SK-N-SH treated with all-trans-retinoic acid at 6 μM for 48 hours (cell line): ENCODE results near the gene CFAP74.

Source experiments
- ATAC-seq: fragments of 200-7000 bp; cut with Tn5 transposase; 3 replicates; pipeline ENCODE4 v1.9.1; 2020; ENCODE audit warnings: mild to moderate bottlenecking, moderate library complexity
- CSDC2 ChIP-seq: fragments of 250-450 bp; sonication (Bioruptor Pico); IDR thresholded peaks from 2 replicates; pipeline ENCODE4 v1.5.0; 2020; ENCODE audit warnings: mild to moderate bottlenecking, moderate library complexity
- ESRRG ChIP-seq: fragments of 250-450 bp; sonication (Bioruptor Pico); IDR thresholded peaks from 2 replicates; pipeline ENCODE4 v1.6.1; 2021; ENCODE audit warnings: mild to moderate bottlenecking
- GLIS3 ChIP-seq: fragments of 250-450 bp; sonication (Bioruptor Pico); IDR thresholded peaks from 2 replicates; pipeline ENCODE4 v1.5.0; 2020; ENCODE audit warnings: mild to moderate bottlenecking, moderate library complexity
- ISL1 ChIP-seq: fragments of 250-450 bp; sonication (Bioruptor Pico); IDR thresholded peaks from 2 replicates; pipeline ENCODE4 v2.1.2; 2022; ENCODE audit warnings: mild to moderate bottlenecking, moderate library complexity
- OSR1 ChIP-seq: fragments of 250-450 bp; sonication (Bioruptor Pico); IDR thresholded peaks from 2 replicates; pipeline ENCODE4 v1.8.0; 2022; ENCODE audit warnings: moderate library complexity, mild to moderate bottlenecking, inconsistent platforms
- PPARA ChIP-seq: fragments of 250-450 bp; sonication (Bioruptor Pico); IDR thresholded peaks from 2 replicates; pipeline ENCODE4 v1.5.0; 2020; ENCODE audit warnings: mild to moderate bottlenecking, borderline replicate concordance
- RARB ChIP-seq: fragments of 250-450 bp; sonication (Bioruptor Pico); IDR thresholded peaks from 2 replicates; pipeline ENCODE4 v1.8.0; 2021; ENCODE audit warnings: mild to moderate bottlenecking, moderate library complexity
- SNAI2 ChIP-seq: fragments of 250-450 bp; sonication (Bioruptor Pico); IDR thresholded peaks from 2 replicates; pipeline ENCODE4 v1.5.0; 2020; ENCODE audit warnings: mild to moderate bottlenecking, moderate library complexity
- TCF4 ChIP-seq: fragments of 250-450 bp; sonication (Bioruptor Pico); IDR thresholded peaks from 2 replicates; pipeline ENCODE4 v1.8.0; 2021; ENCODE audit warnings: mild to moderate bottlenecking, moderate library complexity, borderline replicate concordance
- TOX ChIP-seq: fragments of 250-450 bp; sonication (Bioruptor Pico); IDR thresholded peaks from 2 replicates; pipeline ENCODE4 v1.8.0; 2021; ENCODE audit warnings: mild to moderate bottlenecking, moderate library complexity, borderline replicate concordance
- ZC3H10 ChIP-seq: fragments of 250-450 bp; sonication (Bioruptor Pico); IDR thresholded peaks from 2 replicates; pipeline ENCODE4 v1.5.1; 2021; ENCODE audit warnings: mild to moderate bottlenecking, moderate library complexity
- ZFP3 ChIP-seq: fragments of 250-450 bp; sonication (Bioruptor Pico); IDR thresholded peaks from 2 replicates; pipeline ENCODE4 v1.5.0; 2020; ENCODE audit warnings: mild to moderate bottlenecking, moderate library complexity
- ZFP30 ChIP-seq: fragments of 450-650 bp; formaldehyde crosslinking; IDR thresholded peaks from 2 replicates; pipeline ENCODE4 v1.5.0; 2022; ENCODE audit warnings: mild to moderate bottlenecking, moderate library complexity
- ZNF565 ChIP-seq: fragments of 450-650 bp; formaldehyde crosslinking; conservative IDR thresholded peaks from 2 replicates; pipeline ENCODE4 v1.5.0; 2020; ENCODE audit warnings: low read depth, mild to moderate bottlenecking, moderate library complexity
- ZNF70 ChIP-seq: fragments of 450-650 bp; formaldehyde crosslinking; IDR thresholded peaks from 2 replicates; pipeline ENCODE4 v1.5.0; 2020; ENCODE audit warnings: mild to moderate bottlenecking, moderate library complexity
- ZNF8 ChIP-seq: fragments of 450-650 bp; formaldehyde crosslinking; IDR thresholded peaks from 2 replicates; pipeline ENCODE4 v1.5.0; 2020; ENCODE audit warnings: mild to moderate bottlenecking, moderate library complexity
- TF ChIP-seq, protein P1 (sequence below): fragments of 250-450 bp; sonication (Bioruptor Pico); IDR thresholded peaks from 2 replicates; pipeline ENCODE4 v1.5.1; 2020; ENCODE audit warnings: low read depth, mild to moderate bottlenecking, moderate library complexity
- TF ChIP-seq, protein P2 (sequence below): fragments of 250-450 bp; sonication (Bioruptor Pico); IDR thresholded peaks from 2 replicates; pipeline ENCODE4 v1.5.1; 2021; ENCODE audit warnings: mild to moderate bottlenecking, moderate library complexity
- TF ChIP-seq, protein P3 (sequence below): fragments of 250-450 bp; sonication (Bioruptor Pico); IDR thresholded peaks from 2 replicates; pipeline ENCODE4 v1.8.0; 2020; ENCODE audit warnings: mild to moderate bottlenecking, moderate library complexity, borderline replicate concordance

The CFAP74 gene

DNA sequence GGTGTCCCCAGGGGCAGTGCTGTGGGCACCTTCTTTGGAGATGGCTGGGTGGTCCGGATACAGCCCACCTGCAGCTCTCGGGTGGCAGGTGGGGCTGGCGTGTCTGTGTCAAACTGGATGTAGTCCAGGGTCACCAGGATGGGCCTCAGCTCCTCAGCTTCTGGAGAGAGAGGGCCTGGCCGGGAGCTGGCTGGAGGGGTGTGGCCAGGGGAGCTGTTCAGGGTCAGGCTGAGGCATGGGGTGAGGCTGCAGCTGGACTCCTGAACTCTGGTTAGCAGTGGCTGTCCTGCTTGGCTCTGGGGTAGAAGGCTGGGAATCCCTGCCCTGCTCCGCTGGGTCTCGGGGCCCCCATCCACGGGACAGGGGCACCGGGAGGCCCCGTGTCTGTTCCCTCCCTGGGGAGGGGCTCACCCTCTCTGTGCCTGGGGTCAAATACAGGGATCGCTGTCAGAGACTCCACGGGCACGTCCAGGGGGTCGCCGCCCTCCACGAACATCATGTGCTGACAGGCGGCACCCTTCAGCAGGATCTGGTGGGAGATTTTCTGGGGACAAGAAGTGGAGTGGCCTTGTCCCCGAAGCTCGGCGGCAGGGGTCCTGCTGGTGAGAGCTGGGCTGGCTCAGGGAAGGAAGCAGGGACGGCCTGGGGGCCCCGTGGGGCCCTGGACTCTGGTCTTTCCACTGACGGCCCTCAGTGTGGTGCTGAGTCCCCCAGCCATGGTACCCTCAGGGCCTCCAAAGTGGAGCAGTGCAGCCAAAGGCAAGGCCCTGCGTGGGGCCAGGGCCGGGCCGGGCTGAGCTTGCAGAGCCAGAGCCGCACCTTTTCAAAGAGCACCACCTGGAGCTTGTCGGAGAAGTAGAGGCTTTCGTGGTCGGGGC lies 80.4 kb downstream of the CFAP74 start:
- ATAC-seq, result no peak
- TF ChIP-seq TOX (CRISPR knock-in tag) (no peak), GLIS3 (CRISPR knock-in tag) (no peak), ZNF8 (CRISPR knock-in tag) (no peak), CSDC2 (CRISPR knock-in tag) (no peak), ZNF70 (CRISPR knock-in tag) (no peak)
- TF ChIP-seq, protein P1, sequence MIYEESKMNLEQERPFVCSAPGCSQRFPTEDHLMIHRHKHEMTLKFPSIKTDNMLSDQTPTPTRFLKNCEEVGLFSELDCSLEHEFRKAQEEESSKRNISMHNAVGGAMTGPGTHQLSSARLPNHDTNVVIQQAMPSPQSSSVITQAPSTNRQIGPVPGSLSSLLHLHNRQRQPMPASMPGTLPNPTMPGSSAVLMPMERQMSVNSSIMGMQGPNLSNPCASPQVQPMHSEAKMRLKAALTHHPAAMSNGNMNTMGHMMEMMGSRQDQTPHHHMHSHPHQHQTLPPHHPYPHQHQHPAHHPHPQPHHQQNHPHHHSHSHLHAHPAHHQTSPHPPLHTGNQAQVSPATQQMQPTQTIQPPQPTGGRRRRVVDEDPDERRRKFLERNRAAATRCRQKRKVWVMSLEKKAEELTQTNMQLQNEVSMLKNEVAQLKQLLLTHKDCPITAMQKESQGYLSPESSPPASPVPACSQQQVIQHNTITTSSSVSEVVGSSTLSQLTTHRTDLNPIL, result no peak
- TF ChIP-seq, protein P2, sequence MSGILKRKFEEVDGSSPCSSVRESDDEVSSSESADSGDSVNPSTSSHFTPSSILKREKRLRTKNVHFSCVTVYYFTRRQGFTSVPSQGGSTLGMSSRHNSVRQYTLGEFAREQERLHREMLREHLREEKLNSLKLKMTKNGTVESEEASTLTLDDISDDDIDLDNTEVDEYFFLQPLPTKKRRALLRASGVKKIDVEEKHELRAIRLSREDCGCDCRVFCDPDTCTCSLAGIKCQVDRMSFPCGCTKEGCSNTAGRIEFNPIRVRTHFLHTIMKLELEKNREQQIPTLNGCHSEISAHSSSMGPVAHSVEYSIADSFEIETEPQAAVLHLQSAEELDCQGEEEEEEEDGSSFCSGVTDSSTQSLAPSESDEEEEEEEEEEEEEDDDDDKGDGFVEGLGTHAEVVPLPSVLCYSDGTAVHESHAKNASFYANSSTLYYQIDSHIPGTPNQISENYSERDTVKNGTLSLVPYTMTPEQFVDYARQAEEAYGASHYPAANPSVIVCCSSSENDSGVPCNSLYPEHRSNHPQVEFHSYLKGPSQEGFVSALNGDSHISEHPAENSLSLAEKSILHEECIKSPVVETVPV (CRISPR knock-in tag), result no peak

DNA sequence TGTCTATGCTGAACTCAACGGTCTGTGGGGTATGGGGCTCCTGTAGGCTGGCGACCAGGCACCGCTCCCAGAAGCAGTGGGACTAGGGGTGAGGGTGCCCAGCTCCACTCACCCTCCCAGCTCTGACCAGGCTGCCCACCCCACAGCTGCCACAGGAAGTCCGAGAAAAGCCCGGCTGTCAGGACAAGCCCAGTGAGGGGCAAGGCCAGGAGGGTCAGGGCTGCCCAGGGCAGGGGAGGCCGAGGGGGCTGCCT lies 81.0 kb downstream of the CFAP74 start:
- TF ChIP-seq ZFP30 (CRISPR knock-in tag) (no peak), ISL1 (CRISPR knock-in tag) (no peak), ZFP3 (CRISPR knock-in tag) (no peak), SNAI2 (CRISPR knock-in tag) (no peak), ESRRG (CRISPR knock-in tag) (no peak), ZNF565 (CRISPR knock-in tag) (no peak), ZNF70 (CRISPR knock-in tag) (no peak), GLIS3 (CRISPR knock-in tag) (no peak), TCF4 (CRISPR knock-in tag) (no peak)
- TF ChIP-seq, protein P3, sequence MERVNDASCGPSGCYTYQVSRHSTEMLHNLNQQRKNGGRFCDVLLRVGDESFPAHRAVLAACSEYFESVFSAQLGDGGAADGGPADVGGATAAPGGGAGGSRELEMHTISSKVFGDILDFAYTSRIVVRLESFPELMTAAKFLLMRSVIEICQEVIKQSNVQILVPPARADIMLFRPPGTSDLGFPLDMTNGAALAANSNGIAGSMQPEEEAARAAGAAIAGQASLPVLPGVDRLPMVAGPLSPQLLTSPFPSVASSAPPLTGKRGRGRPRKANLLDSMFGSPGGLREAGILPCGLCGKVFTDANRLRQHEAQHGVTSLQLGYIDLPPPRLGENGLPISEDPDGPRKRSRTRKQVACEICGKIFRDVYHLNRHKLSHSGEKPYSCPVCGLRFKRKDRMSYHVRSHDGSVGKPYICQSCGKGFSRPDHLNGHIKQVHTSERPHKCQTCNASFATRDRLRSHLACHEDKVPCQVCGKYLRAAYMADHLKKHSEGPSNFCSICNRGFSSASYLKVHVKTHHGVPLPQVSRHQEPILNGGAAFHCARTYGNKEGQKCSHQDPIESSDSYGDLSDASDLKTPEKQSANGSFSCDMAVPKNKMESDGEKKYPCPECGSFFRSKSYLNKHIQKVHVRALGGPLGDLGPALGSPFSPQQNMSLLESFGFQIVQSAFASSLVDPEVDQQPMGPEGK (CRISPR knock-in tag), result no peak
- TF ChIP-seq, all 23 proteins: peak for 0
- ATAC-seq, result no peak

DNA sequence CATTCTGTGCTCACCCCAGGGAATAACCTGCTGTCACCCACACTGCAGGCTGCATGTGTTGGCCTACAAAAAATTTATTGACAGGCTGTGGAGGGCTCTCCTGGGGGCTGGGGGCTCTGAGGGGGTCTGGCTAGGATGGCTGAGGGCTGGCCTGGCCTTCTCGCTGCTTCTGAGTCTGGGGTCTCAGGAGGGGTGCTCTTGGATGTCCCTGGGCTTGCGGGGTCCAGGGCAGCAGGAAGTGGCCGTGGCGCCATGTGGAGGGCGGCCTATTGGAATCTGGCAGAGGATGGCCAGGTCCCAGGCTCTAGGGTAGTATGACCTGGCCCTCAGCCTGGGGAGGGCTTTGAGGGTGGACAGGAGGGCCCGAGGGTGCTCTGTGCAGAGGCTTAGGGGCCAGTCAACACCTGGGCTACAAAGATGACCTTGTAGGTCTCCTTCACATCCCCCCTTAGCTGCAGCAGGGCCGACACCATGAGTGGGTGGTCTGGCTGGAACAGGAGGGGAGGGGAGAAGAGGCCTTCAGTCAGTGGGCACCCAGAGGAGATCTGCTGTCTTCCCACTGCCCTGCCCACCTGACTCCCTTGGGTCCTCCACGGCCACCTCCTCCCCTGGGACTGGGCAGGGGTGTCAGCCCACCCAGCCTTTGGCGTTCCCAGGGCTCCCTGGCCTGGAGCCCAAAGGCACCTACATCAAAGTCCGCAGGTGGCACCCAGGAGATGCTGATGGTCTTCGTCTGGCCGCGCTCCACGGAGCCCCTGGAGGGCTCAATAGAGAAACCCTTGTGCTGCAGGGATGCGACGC lies 81.5 kb downstream of the CFAP74 start:
- ATAC-seq, result no peak
- TF ChIP-seq, protein P3 (CRISPR knock-in tag), result no peak

DNA sequence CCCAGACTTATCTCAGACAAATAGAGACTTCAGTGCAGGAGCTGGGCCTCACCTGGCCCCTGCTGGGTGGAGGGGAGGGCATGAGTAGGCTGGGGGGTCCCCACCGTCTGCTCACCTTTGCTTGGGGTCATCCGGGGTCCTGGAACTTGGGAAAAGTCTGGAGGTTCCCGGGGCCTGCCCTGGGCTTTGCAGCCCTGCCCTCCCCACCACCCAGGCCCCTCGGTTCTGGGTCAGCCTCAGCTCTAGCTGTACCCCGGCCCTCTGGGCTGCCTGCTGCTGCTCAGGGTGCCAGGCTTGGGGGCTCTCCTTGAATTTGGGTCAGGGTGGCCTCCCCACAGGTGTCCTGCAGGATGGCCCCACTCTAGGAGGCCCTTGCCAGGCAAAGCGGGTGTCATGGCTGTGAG lies 82.1 kb downstream of the CFAP74 start:
- TF ChIP-seq, protein P1, result no peak
- TF ChIP-seq ZFP30 (CRISPR knock-in tag), result no peak
- no peak for TF ChIP-seq ZNF565 (CRISPR knock-in tag)
- TF ChIP-seq ZNF70 (CRISPR knock-in tag), result no peak
- TF ChIP-seq, protein P3 (CRISPR knock-in tag), result no peak
- no peak for TF ChIP-seq TCF4 (CRISPR knock-in tag)
- TF ChIP-seq, protein P2 (CRISPR knock-in tag), result no peak
- no peak for TF ChIP-seq ISL1 (CRISPR knock-in tag)
- no peak for TF ChIP-seq OSR1 (CRISPR knock-in tag)
- no peak for TF ChIP-seq PPARA (CRISPR knock-in tag)
- TF ChIP-seq TOX (CRISPR knock-in tag), result no peak
- no peak for TF ChIP-seq ZC3H10 (CRISPR knock-in tag)
- TF ChIP-seq RARB (CRISPR knock-in tag), result no peak
- ATAC-seq, result no peak
